ENCODE measurements around the gene LPCAT3. TPM values are rescaled to one million over a fixed set of nuclear protein-coding genes. Genes with fewer than 3 reads are reported as not detected.

LPCAT3 gene
- total and polyA plus RNA-seq, 4 donors = 45.4 to 78.6 (median 56.2) TPM

DNA sequence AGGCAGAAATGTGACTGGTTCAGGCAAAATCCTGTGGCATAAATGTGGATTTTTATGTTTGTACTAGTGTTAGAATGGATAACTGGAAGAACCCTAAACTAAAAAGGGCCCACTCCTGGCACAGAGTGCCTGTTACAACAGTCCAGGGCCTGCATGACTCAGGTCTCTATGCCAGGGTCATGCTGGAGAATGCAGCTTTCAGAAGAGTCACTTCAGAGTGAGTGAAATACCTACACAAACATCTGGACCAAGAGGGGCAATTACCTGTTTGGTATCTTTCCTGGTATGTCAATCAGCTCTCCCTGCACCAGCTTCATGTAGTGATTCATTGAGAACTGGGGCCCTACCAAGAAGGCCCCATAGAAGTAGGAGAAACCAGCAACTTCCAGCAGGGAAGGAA is 37.5 kb downstream of the LPCAT3 start:
- Histone ChIP-seq H3K4me1 (ENCODE audit: control insufficient read depth in 5 of 5, insufficient read depth in 5 of 5, low read length in 5 of 5) (peaks cover 0 to 12% (median 0%) of the 10 kb centered on the region in 5 donors), H3K36me3 (ENCODE audit: control insufficient read depth in 4 of 4, insufficient read depth in 4 of 4, low read length in 4 of 4) (peaks cover 27 to 50% (median 47%) of the 10 kb centered on the region in 4 donors), H3K9me3 (ENCODE audit: control insufficient read depth in 4 of 4, insufficient read depth in 3 of 4, low read length in 3 of 4) (no peaks in the 10 kb centered on the region), H3K27ac (ENCODE audit: low read depth in 1 of 2, low read length in 1 of 2) (peak overlapping the region in 1 of 2 donors; percentile 73), H3K9ac (ENCODE audit: insufficient read depth in 1 of 2, low read length in 2 of 2) (no peak overlapping the region), H3K4me3 (no peak overlapping the region), H3K27me3 (ENCODE audit: control insufficient read depth in 3 of 3, insufficient read depth in 3 of 3, low read length in 2 of 3) (no peaks in the 10 kb centered on the region)
- ATAC-seq (ENCODE audit: insufficient read depth, low FRiP score) = no peak
- no peak for DNase-seq
- TF ChIP-seq, protein P1, sequence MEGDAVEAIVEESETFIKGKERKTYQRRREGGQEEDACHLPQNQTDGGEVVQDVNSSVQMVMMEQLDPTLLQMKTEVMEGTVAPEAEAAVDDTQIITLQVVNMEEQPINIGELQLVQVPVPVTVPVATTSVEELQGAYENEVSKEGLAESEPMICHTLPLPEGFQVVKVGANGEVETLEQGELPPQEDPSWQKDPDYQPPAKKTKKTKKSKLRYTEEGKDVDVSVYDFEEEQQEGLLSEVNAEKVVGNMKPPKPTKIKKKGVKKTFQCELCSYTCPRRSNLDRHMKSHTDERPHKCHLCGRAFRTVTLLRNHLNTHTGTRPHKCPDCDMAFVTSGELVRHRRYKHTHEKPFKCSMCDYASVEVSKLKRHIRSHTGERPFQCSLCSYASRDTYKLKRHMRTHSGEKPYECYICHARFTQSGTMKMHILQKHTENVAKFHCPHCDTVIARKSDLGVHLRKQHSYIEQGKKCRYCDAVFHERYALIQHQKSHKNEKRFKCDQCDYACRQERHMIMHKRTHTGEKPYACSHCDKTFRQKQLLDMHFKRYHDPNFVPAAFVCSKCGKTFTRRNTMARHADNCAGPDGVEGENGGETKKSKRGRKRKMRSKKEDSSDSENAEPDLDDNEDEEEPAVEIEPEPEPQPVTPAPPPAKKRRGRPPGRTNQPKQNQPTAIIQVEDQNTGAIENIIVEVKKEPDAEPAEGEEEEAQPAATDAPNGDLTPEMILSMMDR (IDR thresholded peaks at IDR 0.05; ENCODE audit: control extremely low read depth, extremely low read depth) = no peak

DNA sequence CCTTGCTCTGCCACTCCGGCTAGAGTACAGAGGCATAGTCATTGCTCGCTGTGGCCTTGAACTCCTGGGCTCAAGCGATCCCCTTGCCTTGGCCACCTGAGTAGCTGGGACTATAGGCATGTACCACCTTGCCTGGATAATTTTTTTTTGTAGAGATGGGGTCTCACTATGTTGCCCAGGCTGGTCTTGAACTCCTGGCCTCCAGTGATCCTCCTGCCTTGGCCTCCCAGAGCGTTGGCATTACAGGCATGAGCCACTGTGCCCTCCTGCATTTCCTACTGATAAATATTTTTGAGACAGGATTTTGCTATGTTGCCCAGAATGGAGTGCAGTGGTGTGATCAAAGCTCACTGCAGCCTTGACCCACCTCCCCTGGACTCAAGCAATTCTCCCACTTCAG is 38.2 kb downstream of the LPCAT3 start:
- DNase-seq (no peak), ATAC-seq (ENCODE audit: insufficient read depth, low FRiP score) (no peak)
- Histone ChIP-seq H3K9me3 (ENCODE audit: control insufficient read depth in 4 of 4, insufficient read depth in 3 of 4, low read length in 3 of 4) (no peaks in the 10 kb centered on the region), H3K27me3 (ENCODE audit: control insufficient read depth in 3 of 3, insufficient read depth in 3 of 3, low read length in 2 of 3) (no peaks in the 10 kb centered on the region), H3K36me3 (ENCODE audit: control insufficient read depth in 4 of 4, insufficient read depth in 4 of 4, low read length in 4 of 4) (peaks cover 29 to 56% (median 53%) of the 10 kb centered on the region in 4 donors), H3K27ac (ENCODE audit: low read depth in 1 of 2, low read length in 1 of 2) (no peak overlapping the region), H3K4me1 (ENCODE audit: control insufficient read depth in 5 of 5, insufficient read depth in 5 of 5, low read length in 5 of 5) (peaks cover 0 to 12% (median 0%) of the 10 kb centered on the region in 5 donors), H3K4me3 (no peak overlapping the region), H3K9ac (ENCODE audit: insufficient read depth in 1 of 2, low read length in 2 of 2) (peak overlapping the region in 1 of 2 donors; percentile 23)
- TF ChIP-seq, protein P1 (IDR thresholded peaks at IDR 0.05; ENCODE audit: control extremely low read depth, extremely low read depth) = no peak
- 95% methylated on average over 4 of the region's 4 CpGs for WGBS, 2 donors

DNA sequence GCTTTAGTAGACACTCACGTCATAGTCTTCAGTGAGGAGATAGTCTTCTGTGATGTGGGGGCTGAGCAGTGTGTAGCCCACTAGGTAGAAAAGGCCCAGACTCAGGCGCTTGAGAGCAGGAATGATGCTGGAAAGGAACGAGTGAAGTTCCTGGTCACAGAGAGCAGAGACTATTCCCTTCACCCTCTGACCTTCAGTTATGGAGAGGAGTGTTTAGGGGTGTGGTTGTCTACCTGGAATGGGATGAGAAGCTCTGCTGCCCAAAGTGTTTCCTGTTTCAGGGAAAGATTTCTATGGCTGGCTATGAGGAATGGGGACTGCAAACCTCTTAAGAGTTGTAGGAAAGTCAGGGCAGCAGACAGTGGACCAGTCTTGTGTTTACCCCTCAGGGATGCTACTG is 38.8 kb downstream of the LPCAT3 start:
- peaks cover 32 to 61% (median 55%) of the 10 kb centered on the region in 4 donors for H3K36me3 ChIP-seq (ENCODE audit: control insufficient read depth in 4 of 4, insufficient read depth in 4 of 4, low read length in 4 of 4)
- peak overlapping the region in 1 of 2 donors; percentile 73 for H3K27ac ChIP-seq (ENCODE audit: low read depth in 1 of 2, low read length in 1 of 2)
- H3K4me1 ChIP-seq (ENCODE audit: control insufficient read depth in 5 of 5, insufficient read depth in 5 of 5, low read length in 5 of 5) = peaks cover 0 to 12% (median 0%) of the 10 kb centered on the region in 5 donors
- H3K9ac ChIP-seq (ENCODE audit: insufficient read depth in 1 of 2, low read length in 2 of 2) = no peak overlapping the region
- H3K9me3 ChIP-seq (ENCODE audit: control insufficient read depth in 4 of 4, insufficient read depth in 3 of 4, low read length in 3 of 4) = no peaks in the 10 kb centered on the region
- H3K4me3 ChIP-seq = no peak overlapping the region
- no peak for ATAC-seq (ENCODE audit: insufficient read depth, low FRiP score)
- H3K27me3 ChIP-seq (ENCODE audit: control insufficient read depth in 3 of 3, insufficient read depth in 3 of 3, low read length in 2 of 3) = no peaks in the 10 kb centered on the region
- DNase-seq = no peak
- 77 to 86% methylated on average over 3 of the region's 3 CpGs for WGBS, 2 donors
- TF ChIP-seq, protein P1 (IDR thresholded peaks at IDR 0.05; ENCODE audit: control extremely low read depth, extremely low read depth) = no peak

DNA sequence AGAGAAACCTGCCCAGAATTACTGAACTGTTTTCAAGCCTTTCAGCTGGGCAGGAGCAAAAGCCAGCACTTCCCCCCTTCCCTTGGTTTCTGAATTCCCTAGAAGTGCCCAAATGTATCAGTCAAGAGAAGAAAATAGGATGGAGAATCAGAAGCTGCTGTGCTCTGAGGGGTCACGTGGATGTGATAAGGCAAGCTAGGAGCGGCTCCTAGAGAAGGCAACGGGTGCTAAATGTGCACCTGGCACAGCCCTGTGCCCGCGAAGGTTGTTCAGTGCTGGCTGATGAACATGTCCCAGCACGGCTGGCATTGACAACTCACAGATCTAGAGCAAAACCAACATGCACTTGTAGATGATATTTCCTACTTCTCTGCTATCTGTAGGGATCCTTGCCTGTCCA is 39.3 kb downstream of the LPCAT3 start:
- Histone ChIP-seq H3K36me3 (ENCODE audit: control insufficient read depth in 4 of 4, insufficient read depth in 4 of 4, low read length in 4 of 4) (peaks cover 36 to 64% (median 57%) of the 10 kb centered on the region in 4 donors), H3K27ac (ENCODE audit: low read depth in 1 of 2, low read length in 1 of 2) (peak overlapping the region; percentile 14 to 73), H3K27me3 (ENCODE audit: control insufficient read depth in 3 of 3, insufficient read depth in 3 of 3, low read length in 2 of 3) (no peaks in the 10 kb centered on the region), H3K4me3 (no peak overlapping the region), H3K9ac (ENCODE audit: insufficient read depth in 1 of 2, low read length in 2 of 2) (no peak overlapping the region), H3K9me3 (ENCODE audit: control insufficient read depth in 4 of 4, insufficient read depth in 3 of 4, low read length in 3 of 4) (no peaks in the 10 kb centered on the region), H3K4me1 (ENCODE audit: control insufficient read depth in 5 of 5, insufficient read depth in 5 of 5, low read length in 5 of 5) (peaks cover 0 to 12% (median 0%) of the 10 kb centered on the region in 5 donors)
- TF ChIP-seq, protein P1 (IDR thresholded peaks at IDR 0.05; ENCODE audit: control extremely low read depth, extremely low read depth) = no peak
- WGBS, 2 donors = 64 to 88% methylated on average over 6 of the region's 6 CpGs
- DNase-seq (no peak), ATAC-seq (ENCODE audit: insufficient read depth, low FRiP score) (peak; percentile 4)
